Osteoblast (primary cell): Measurements from ENCODE around the gene CCDC33. TPM values are rescaled to one million over a fixed set of nuclear protein-coding genes. Genes with fewer than 3 reads are reported as not detected.

Source experiments
- DNase-seq: peaks from one replicate; pipeline ENCODE4 v3.0.0; 2011; ENCODE audit warnings: low spot score, mixed read lengths; ENCODE audit not compliant: insufficient read length; ENCODE audit errors: missing footprints
- H2AFZ ChIP-seq: 2 replicates; pipeline ENCODE4 v1.6.0; 2011; ENCODE audit warnings: mild to moderate bottlenecking, low read length
- H3K27ac ChIP-seq: 2 replicates; pipeline ENCODE4 v1.5.1; 2011; ENCODE audit warnings: mild to moderate bottlenecking, low read depth, low read length, moderate library complexity
- H3K27me3 ChIP-seq: 2 replicates; pipeline ENCODE4 v1.6.0; 2012; ENCODE audit warnings: mild to moderate bottlenecking, control low read depth, inconsistent platforms, low read length, moderate library complexity; ENCODE audit not compliant: insufficient read depth
- H3K36me3 ChIP-seq: 2 replicates; pipeline ENCODE4 v1.5.1; 2011; ENCODE audit warnings: mild to moderate bottlenecking, low read length, control low read depth, moderate library complexity; ENCODE audit not compliant: insufficient read depth
- H3K4me1 ChIP-seq: 2 replicates; pipeline ENCODE4 v1.5.1; 2011; ENCODE audit warnings: mild to moderate bottlenecking, low read length, control low read depth, moderate library complexity; ENCODE audit not compliant: insufficient read depth
- H3K4me2 ChIP-seq: 2 replicates; pipeline ENCODE4 v1.6.0; 2011; ENCODE audit warnings: mild to moderate bottlenecking, low read length; ENCODE audit not compliant: insufficient read depth
- H3K4me3 ChIP-seq: fragments of 200-600 bp; sonication (generic); 3 replicates; pipeline ENCODE4 v1.5.1; 2012; ENCODE audit warnings: mild to moderate bottlenecking, low read length, inconsistent platforms; ENCODE audit not compliant: insufficient read depth
- H3K79me2 ChIP-seq: 2 replicates; pipeline ENCODE4 v1.6.0; 2012; ENCODE audit warnings: mild to moderate bottlenecking, low read length, control low read depth, inconsistent platforms; ENCODE audit not compliant: insufficient read depth
- H3K9me3 ChIP-seq: 2 replicates; pipeline ENCODE4 v1.5.1; 2011; ENCODE audit warnings: low read depth, low read length, control low read depth
- H4K20me1 ChIP-seq: 2 replicates; pipeline ENCODE4 v1.6.0; 2012; ENCODE audit warnings: mild to moderate bottlenecking, low read length, control low read depth; ENCODE audit not compliant: insufficient read depth
- CTCF ChIP-seq: IDR thresholded peaks from 2 replicates; pipeline ENCODE4 v1.5.1; 2011; ENCODE audit warnings: mild to moderate bottlenecking, low read depth, low read length, moderate library complexity; ENCODE audit errors: extremely low read depth
- total RNA-seq: library from RNA; depleted of rRNA; stranded (reverse); fragments of >200 nt; gene quantifications from 2 replicates; pipeline ENCODE4 v1.2.3, GENCODE V29; 2012

The CCDC33 gene
- total RNA-seq, 1 donor = not detected

GRCh38 chr15:74208901-74209559, 27.1 kb upstream of the CCDC33 start:
- Histone ChIP-seq H4K20me1 (no peaks in the 10 kb centered on the region), H3K4me2 (no peak overlapping the region), H3K36me3 (no peaks in the 10 kb centered on the region), H3K9me3 (no peaks in the 10 kb centered on the region), H3K4me3 (no peak overlapping the region), H3K27ac (no peak overlapping the region), H2AFZ (no peak overlapping the region), H3K79me2 (no peaks in the 10 kb centered on the region), H3K27me3 (no peaks in the 10 kb centered on the region), H3K4me1 (peaks cover 32% of the 10 kb centered on the region)
- DNase-seq = peak; percentile 81
- no peak for TF ChIP-seq CTCF

GRCh38 chr15:74209560-74209958, 26.6 kb upstream of the CCDC33 start:
- Histone ChIP-seq H3K36me3 (no peaks in the 10 kb centered on the region), H3K4me2 (peak overlapping the region; percentile 20), H3K79me2 (no peaks in the 10 kb centered on the region), H4K20me1 (no peaks in the 10 kb centered on the region), H3K4me1 (peaks cover 29% of the 10 kb centered on the region), H3K27me3 (no peaks in the 10 kb centered on the region), H3K9me3 (no peaks in the 10 kb centered on the region), H3K4me3 (no peak overlapping the region), H3K27ac (peak overlapping the region; percentile 86), H2AFZ (no peak overlapping the region)
- no peak for DNase-seq
- no peak for TF ChIP-seq CTCF

GRCh38 chr15:74209997-74210671, 26.0 kb upstream of the CCDC33 start:
- no peak for TF ChIP-seq CTCF
- H3K4me3 ChIP-seq = no peak overlapping the region
- no peaks in the 10 kb centered on the region for H3K36me3 ChIP-seq
- peak; percentile 91 for DNase-seq
- H3K4me1 ChIP-seq = peaks cover 34% of the 10 kb centered on the region
- H4K20me1 ChIP-seq = no peaks in the 10 kb centered on the region
- H3K27ac ChIP-seq = peak overlapping the region; percentile 86
- H3K4me2 ChIP-seq = peak overlapping the region; percentile 20
- no peaks in the 10 kb centered on the region for H3K9me3 ChIP-seq
- H3K79me2 ChIP-seq = no peaks in the 10 kb centered on the region
- H2AFZ ChIP-seq = no peak overlapping the region
- no peaks in the 10 kb centered on the region for H3K27me3 ChIP-seq

- H3K4me1 ChIP-seq = peaks cover 40% of the 10 kb centered on the region
- H4K20me1 ChIP-seq = no peaks in the 10 kb centered on the region
- no peak overlapping the region for H3K4me2 ChIP-seq
- H2AFZ ChIP-seq = no peak overlapping the region
- H3K27ac ChIP-seq = peak overlapping the region; percentile 86
- DNase-seq = peak; percentile 81
- no peak for TF ChIP-seq CTCF
- no peaks in the 10 kb centered on the region for H3K27me3 ChIP-seq
- no peaks in the 10 kb centered on the region for H3K36me3 ChIP-seq
- H3K79me2 ChIP-seq = no peaks in the 10 kb centered on the region
- no peaks in the 10 kb centered on the region for H3K9me3 ChIP-seq
- H3K4me3 ChIP-seq = no peak overlapping the region
These were observed 25.4 kb upstream of the CCDC33 start for GRCh38 chr15:74210729-74211128.
